HG03064 (cell line): ENCODE measurements around the gene KCNQ1.

Experiments used
- ATAC-seq: cut with Tn5 transposase; IDR thresholded peaks from one replicate; pipeline ENCODE4 v1.9.1; 2021; ENCODE audit warnings: low read depth; ENCODE audit not compliant: unreplicated experiment

KCNQ1 gene

DNA sequence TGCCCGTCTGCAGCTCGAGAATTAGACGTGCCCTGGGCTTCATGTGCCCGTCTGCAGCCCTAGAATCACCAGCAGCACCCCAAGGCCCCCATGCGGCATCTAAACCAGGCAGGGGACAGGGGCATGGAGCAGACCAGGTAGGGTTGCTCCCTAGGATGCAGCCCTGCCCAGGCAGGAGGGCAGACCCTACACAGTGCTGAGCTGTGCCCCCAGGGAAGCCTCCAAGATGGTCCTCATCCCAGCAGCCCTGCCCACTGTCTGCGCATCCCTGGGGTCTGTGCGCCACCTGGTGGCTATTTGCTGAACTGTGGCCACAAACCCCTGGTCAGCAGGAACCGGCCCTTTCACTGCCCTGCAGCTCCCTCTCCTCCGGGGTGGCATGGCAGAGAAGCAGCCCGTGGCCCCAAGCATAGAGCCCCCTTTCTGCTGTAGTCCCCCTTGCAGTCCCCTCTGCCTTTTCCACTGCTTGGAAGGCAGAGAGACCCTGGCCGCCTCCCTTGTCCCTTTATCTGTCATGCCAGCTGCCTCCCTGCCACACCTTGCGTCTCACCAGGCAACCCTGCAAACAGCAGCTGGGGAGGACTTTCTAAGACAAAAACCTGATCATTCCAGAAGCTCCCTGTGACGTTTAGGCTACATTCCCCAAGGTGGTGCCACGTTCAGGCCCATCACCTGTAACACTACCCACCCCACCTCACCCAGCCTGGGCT, 86.6 kb downstream of the KCNQ1 start:
- no peak for ATAC-seq

DNA sequence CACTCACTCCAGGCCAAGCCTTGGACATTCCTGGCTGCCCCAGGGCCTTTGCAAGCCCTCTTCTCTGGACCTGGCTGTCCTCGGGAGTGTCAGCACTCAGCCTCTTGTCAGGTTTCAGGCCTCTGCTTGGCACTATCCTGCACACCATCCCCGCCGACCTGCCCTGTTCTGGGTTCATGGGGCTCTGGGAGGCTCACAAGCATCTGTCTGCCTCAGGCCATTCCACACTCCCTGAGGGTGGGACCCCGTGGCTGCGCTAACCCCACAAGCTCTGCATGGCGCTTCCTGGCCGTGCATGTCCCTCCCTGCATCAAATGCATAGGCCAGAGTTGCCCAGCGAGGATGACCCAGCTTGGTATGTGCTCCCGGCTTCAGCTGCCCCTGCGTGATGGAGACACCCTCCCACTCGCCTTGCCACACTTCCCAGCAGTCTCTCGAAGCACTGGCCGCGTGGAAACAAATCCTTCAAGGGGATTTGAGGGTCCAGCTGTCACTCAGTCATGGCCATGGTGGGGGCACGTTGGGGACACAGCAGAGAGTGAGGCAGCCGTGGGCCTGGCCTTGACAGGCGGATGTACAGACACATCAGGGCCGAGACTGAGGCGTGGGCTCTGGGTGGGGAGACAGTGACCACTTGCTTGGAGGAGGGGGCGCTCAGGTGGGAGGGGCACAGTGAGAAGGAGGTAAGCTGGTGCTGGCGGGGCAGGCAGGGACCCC, 87.3 kb downstream of the KCNQ1 start:
- ATAC-seq, result no peak

DNA sequence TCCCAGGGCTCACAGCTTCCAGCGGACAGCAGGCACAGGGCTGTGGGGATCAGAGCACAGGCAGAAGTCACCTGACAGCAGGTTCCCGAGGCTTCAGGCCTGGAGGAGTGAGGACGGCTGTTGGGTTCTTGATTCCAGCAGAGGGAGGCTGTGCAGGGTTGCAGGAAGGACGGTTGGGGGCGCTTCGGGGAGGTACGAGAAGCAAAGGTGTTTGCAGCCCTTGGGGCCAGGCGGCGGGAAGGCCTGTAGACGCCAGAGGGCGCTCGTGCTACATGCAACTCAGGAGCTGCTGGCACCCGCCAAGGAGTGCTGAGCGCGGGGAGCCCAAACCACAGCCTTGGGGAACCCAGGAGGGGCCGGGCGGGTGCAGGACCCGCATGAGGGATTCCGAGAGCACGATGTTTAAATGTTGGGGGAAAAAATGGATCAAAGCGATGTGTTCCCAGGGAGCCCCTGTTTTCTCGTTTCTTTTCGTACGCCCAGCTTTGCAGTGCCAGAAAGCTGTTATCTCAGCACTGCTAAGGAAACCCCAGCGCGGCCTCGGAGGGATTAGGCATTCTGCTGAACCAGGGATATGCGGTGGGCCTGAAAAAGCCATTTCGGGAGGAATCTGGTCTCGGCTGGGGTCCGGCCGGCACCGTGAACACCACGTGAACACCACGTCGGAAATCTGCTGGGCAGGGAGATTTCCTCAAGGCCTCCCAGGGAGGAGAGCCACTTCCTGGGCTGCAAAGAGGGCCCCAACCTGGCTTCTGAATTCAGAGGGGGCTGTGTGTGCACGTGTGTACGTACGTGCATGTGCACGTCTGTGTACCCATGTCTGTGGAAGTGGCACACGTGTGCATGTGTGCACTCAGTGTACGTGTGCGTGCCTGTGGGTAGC, 88.1 kb downstream of the KCNQ1 start:
- peak; percentile 77 for ATAC-seq

DNA sequence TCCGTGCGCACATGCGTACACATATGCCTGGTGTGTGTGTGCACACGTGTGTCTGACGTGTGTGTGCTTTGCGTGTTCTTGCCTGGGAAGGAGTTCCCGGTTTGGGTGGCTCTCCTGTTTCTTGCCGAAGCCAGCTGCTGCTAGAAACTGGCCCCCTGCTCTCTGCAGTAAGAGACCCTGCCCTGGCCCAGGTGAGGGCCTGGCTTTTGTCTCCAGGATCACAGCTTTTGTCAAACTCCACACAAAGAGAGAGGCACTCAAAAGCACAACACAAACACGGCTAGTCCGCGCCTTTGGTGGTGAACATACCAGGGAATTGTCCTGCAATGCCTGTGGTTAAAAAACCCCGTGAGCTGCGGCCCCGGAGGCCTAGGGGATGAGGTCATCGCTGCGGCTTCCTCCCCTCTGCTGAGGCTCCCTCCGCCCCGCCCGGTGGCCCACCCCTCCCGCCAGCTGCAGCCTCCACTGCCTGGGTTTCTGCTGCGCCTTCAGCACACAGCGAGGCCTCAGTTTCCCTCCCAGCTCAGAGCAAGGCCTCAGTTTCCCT, 88.9 kb downstream of the KCNQ1 start:
- no peak for ATAC-seq

DNA sequence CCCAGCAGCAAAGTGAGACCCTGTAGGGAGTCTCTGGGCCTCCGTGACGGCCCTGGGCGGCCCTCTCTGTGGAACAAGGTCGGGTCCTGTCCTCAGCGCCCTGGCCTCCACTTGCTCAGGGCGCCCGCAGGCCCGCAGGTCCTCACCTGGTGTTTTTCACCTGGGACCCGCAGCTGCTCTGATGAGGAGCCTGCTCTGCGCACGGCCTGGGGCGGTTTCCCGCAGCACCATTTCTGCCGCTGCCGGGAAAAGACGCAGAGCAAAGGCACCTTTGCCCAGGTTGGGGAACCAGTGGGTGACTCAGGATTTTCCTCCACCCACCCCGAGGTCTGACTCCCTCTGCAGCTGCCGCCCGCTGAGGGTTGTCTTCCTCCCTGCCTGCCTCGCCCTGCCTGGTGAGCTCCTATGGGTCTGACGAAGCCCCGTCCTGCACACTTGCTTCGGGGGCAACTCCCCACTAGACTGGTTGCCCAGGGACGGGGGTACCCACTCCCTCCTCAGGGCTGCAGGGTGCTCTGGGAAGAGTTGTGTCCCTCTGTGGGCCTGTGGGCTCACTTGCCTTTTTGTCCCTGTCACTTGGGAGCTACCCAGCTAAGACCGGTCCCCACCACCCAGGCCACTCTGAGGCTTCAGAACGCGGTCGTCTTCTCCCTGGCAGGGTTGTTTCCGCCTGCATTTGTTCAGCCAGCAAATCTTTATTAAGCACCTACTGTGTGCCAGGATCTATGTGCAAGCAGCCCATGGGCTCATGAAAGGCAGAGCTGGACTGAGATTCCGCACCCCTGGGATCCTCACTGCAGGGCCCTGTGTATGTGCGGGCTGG, 89.5 kb downstream of the KCNQ1 start:
- no peak for ATAC-seq

DNA sequence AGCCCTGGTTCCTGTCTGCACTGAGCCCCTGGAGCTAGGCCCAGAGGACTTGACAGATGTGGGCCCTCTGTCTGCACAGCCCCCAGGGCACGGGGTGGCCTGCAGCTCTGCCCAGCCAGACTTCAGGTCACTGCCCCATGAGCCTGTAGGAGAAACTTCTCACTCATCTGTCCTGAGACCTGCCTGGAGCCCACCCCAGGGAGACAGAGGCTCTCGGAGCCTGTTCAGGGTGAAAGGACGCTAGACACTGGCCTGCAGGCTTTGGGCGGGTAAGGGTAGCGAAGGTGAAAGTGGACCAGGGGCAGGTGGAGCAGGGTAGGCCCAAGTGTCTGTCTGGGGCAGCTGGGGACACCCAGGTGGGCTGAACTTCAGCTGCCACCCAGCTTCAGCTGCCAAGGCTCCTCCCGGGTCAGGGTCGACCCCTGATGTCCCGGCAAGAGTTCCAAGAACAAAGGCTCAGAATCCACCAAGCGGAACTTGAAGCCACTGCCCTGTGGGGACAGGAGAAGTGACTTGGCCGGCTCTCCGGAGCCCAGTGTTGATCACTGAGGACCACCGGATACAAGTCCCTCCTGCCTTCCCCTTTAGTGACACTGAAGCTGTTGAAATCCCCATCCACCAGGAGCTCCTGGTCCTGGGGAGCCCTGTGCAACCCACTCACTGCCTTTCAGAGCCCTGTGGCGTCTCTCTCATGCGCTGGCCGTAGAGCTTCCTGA, 90.3 kb downstream of the KCNQ1 start:
- no peak for ATAC-seq

DNA sequence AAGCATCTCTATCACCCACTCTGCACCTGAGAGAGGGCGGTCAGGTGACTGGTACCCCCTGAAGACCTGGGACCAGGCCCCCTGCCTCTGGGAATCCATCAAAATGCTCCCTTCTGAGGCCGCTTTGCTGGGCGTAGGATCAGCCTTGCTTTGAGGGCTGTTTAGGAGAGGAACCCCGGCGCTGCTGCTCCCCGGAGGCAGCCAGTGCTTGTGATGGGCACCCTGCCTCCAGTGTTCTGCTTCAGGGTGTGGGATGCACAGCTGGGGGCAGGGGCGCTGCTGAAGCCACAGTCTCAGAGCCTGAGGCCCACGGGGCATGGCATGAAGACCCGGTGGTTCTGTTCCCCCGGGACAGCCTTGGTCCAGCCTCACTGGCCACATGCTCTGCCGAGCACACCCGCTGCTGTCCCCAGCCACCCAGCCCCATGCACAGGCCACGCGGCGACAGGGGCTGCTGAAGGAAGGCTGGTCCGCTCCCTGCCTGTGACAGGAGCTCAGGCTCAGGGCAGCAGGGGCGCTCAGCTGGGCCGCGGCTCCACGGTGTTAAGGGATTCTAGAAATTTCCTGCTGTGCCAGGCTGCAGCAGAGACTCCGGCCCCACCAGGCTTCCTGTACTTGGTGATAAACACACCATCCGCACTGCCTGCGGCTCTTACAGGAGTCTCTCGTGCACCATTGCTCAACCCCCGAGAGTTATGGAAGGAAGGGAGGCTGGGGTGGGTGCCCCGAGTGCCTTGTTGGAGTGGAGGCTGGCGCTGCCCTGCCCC, 91.0 kb downstream of the KCNQ1 start:
- no peak for ATAC-seq

DNA sequence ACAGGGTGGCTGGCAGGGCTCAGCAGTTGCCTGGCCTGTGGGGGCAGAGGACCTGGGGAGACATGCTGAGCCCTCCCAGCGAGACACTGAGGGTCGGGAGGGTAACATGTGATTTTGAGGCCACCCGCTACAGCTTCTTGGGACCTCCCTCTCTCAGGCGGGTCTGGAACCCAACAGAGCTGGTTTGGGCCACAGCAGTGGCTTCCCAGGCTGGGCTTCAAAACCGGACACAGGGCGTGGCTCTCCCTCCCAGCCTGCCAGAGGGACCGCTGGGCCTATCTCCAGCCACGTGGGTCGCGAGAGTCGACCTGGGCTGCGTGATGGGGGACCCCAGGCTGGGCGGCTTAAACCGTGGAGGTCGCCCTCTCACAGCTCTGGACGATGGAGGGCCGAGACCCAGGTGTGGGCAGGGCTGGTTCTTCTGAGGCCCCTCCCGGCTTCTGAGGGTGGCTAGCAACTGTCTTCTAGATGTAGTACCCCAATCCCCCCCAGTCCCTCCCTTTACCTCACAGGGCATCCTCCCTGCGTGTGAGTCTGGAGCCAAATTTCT, 91.7 kb downstream of the KCNQ1 start:
- no peak for ATAC-seq

DNA sequence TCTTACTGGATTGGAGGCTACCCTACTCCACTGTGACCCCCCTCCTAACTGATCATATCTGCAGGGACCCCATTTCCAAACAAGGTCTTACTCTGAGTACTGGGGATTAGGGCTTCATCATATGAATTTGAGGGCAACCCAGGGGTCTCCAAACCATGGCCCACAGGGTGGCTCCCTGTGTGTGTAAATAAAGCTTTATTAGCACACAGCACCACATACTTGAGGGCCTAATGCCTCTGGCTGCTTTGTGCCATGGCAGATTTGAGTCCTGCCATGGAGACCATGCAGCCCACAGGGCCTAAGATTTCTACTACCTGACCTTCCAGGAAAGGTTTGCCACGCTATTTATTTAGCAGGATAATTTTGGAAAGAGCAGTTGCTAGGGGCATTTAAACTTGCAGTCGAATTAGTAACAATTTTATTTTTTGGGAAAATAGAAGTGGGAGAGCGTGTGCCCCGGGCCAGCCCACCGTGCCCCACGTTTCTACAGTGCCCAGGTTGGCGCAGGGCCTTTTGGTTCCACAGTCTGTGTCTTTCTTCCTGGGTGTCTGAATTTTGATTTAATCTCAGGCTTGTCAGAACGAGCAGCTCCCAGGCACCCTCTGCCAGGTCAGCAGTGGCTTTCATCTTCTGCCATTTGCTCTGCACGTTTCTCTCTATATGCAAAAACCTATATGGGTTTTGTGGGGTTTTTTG, 92.3 kb downstream of the KCNQ1 start:
- ATAC-seq, result no peak

DNA sequence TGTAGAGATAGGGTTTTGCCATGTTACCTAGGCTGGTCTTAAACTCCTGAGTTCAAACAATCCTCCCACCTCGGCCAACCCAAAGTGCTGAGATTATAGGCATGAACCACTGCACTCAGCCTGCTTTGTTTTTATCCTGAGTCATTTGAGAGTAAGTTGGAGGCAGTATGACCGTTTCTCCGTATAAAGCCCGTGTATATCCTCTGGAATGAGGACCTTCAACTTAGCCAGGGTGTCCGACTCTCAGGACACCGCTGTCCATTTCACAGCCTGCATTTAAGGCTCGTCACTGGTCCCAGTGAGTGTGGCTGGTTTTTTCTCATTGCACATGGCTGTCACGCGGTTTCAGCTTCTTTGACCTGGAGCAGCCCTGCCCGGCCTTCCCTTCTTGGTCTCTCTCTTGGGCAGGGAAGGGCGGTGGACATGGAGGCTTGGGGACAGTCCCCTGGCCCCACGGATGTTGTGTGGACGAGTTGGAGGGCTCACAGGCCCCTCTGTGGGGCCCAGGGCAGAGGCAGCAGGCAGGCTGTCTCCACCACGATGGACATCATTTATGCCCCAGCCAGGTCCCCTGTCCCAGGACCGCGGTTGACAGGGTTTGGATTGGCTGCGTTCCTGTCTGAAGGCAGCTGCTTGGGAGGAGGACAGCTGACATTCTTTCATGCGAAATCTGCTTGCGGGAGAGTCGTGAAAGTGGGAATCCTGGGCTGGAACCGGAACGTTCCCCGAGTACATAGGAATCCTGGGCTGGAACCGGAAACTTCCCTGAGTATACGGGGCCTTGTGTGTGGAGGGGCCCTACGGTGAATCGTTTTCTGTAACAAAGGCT, 93.3 kb downstream of the KCNQ1 start:
- no peak for ATAC-seq

DNA sequence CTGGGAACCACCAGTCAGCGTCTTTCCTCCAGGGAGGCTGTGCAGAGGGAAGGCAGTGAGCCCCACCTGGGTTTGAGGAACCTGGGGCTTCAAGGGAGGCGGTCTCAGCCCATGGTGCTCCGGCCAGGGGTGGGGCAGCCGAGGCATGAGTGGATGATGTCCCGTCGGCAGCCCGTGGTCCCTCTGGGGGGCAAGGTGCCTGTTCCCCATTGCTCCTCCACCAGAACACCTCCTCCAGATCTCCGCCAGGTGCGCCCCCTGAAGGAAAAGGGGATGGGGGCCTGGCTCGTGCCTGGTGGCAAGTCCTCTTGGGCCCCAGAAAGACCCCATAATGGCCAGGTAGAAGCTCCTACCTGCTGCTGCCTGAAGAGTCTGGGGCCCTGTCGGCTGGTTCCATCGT, 94.1 kb downstream of the KCNQ1 start:
- ATAC-seq, result no peak

DNA sequence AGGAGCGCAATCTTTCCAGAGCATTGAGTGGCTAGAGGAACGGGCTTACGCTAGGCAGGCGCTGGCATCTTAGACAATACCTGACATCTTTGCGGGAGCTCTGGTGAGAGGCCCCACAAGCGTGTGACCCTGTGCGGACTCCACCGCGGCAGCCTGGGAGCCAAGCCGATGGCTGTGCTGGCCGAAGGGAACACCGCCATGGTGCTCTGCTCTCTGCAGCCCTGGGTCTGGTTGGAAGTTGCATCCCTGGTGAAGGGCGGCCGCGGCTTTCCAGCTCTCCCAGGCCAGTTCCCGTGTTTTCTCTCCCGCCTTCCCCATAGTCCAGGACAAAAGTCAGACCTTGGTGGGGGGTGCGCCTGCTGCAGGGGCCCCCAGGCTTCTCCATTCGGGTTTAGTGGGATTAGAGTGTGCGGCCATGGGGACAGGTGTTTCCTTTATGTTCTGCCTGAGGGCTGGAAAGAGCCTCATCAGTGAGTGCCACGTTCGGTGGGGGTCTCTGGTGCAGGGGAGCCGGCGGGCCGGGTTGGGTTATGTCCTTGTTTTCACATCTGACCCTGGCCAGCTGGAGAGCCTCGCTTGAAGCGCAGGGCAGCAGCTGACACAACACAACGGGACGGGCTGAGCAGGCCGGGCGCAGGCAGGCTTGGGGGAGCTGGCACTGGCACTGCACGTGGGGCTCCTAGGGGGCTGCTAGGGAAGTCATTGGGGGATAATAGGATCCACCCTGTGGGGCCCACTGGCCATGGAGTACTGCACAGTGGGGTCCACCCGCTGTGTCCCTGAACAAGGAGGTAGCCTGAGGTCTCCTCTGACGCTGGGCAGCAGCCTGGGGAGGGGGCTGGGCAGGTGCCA, 94.8 kb downstream of the KCNQ1 start:
- no peak for ATAC-seq

DNA sequence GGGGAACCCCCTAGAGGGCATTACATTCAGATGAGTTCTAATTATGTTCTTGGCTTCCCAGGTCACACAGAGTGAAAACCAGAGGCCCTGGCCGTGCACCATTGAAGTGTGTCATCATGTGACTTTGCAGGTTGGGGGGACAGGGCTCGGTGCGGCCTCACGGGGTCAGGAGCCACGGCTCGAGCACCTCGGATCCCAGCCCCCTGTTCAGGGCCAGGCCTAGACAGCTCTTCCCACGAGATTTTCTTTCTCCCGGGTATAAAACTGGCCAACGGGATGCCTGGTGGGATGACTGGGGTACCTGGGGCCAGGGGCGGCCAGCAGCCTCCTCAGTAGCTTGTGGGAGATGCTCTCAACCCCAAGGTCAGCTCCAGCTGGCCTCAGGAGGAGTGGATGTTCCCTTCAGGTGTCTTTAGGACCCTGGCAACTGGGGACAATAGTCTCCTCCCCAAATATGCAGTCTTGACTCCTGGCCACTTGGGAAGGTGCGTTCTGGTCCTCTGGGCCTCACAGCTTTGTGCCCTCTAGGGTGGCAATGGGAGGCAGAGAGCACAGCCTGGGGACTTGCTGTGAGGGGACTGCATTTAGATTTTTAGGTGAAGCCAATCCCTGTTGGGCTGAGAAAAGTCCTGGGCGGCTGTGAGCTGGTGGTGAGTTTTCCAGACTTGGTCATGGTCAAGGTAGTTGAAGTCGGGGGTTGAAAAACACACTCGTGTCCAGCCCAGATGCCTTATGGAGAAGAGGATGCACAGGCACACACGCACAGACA, 95.6 kb downstream of the KCNQ1 start:
- no peak for ATAC-seq

DNA sequence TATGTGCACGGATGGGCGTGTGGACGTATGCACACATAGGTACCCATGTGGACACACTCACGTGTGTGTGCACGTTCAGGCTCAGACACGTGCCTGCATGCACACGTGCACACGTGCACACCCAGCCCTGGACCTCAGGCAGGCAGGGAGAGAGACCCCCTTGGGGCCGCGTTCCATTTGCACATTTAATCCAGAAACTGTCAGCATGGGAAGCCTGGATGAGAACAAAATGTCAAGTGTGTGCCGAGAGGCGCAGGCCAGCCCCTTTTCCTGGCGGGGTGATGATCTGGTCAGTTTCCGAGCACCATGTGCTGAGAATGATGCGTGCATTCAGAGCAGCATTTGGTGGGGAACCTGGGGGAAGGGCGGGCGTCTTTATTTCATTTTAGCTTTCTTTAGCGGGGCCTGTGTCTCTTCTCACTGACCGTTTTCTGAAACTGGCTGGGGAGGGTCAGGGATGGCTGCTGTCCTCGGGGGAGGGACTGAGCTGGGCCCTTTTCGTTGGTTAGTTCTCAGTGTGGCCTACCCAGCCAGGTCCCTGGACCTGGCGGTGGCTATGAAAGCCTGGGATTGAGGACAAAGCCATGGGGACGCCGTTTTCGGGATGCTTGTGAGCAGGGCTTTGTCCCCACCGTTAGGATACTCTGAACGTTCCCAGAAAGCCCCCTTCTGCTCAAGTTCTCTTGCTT, 96.3 kb downstream of the KCNQ1 start:
- ATAC-seq, result no peak

DNA sequence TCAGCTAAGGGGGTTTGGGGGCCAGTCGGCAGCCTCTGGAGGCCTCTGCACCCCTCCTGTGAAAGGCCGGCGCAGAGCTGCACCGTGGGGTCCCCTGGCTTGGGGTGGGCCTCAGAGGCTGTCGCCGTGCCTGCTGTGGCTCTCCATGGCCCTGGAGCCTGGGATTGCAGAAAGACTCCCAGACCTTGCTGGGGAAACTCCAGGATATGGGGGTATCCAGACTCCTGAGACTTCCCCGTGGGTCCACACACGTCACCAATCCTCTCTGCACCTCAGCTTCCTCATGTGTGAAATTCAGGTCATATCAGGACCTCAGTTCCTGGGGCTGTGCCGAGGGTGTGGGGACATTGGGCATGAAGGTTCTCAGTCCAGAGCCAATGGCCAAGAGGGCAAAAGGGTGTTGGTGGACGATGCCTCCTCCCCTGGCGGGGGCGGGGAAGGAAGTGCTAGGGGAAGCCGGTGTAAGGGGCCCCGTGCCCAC, 97.1 kb downstream of the KCNQ1 start:
- no peak for ATAC-seq
